DOHH2 (cell line): Measurements from ENCODE around the gene KRTAP4-16.

Source experiments
- CTCF ChIP-seq: fragments of 200-600 bp; sonication (generic); IDR thresholded peaks from one replicate; pipeline ENCODE4 v1.5.1; 2014; ENCODE audit warnings: antibody characterized with exemption, mild to moderate bottlenecking, low read depth, low read length; ENCODE audit not compliant: poor library complexity, severe bottlenecking
- EZH2phosphoT487 ChIP-seq: fragments of 200-600 bp; sonication (generic); IDR thresholded peaks from 2 replicates; pipeline ENCODE4 v1.6.1; 2017; ENCODE audit warnings: borderline replicate concordance, mild to moderate bottlenecking, antibody characterized with exemption, low read length, moderate library complexity, mixed read lengths

- TF ChIP-seq CTCF (no peak), EZH2phosphoT487 (no peak)
Observed at GRCh38 chr17:41054025-41054424, 48.0 kb downstream of the KRTAP4-16 start.
